ENCODE measurements around the gene TTI1. TPM values are rescaled to one million over a fixed set of nuclear protein-coding genes. Genes with fewer than 3 reads are reported as not detected.

Gene TTI1
- total and polyA plus RNA-seq, 2 experiments from 2014 or later = 17.8 to 56.4 TPM

DNA sequence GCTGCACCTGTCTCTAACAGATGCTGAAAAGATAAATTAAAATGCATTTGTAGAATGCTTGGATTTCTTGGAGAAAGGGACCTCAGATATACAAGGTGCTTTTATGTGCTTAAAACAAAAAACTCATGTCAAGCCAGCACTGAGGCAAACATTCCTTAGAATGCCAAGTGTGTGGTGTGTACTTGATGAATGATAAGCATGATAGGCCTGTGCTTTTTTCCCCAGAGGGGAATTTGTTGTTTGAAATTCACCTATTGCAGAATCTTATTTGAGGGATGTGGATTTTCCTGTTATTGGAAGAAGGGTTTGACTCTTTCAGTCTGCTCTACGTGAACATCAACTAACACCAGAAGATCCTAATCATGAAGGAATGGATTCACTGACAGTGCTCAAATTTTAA is 28.8 kb downstream of the TTI1 start (continued):
- TF ChIP-seq, protein P1, sequence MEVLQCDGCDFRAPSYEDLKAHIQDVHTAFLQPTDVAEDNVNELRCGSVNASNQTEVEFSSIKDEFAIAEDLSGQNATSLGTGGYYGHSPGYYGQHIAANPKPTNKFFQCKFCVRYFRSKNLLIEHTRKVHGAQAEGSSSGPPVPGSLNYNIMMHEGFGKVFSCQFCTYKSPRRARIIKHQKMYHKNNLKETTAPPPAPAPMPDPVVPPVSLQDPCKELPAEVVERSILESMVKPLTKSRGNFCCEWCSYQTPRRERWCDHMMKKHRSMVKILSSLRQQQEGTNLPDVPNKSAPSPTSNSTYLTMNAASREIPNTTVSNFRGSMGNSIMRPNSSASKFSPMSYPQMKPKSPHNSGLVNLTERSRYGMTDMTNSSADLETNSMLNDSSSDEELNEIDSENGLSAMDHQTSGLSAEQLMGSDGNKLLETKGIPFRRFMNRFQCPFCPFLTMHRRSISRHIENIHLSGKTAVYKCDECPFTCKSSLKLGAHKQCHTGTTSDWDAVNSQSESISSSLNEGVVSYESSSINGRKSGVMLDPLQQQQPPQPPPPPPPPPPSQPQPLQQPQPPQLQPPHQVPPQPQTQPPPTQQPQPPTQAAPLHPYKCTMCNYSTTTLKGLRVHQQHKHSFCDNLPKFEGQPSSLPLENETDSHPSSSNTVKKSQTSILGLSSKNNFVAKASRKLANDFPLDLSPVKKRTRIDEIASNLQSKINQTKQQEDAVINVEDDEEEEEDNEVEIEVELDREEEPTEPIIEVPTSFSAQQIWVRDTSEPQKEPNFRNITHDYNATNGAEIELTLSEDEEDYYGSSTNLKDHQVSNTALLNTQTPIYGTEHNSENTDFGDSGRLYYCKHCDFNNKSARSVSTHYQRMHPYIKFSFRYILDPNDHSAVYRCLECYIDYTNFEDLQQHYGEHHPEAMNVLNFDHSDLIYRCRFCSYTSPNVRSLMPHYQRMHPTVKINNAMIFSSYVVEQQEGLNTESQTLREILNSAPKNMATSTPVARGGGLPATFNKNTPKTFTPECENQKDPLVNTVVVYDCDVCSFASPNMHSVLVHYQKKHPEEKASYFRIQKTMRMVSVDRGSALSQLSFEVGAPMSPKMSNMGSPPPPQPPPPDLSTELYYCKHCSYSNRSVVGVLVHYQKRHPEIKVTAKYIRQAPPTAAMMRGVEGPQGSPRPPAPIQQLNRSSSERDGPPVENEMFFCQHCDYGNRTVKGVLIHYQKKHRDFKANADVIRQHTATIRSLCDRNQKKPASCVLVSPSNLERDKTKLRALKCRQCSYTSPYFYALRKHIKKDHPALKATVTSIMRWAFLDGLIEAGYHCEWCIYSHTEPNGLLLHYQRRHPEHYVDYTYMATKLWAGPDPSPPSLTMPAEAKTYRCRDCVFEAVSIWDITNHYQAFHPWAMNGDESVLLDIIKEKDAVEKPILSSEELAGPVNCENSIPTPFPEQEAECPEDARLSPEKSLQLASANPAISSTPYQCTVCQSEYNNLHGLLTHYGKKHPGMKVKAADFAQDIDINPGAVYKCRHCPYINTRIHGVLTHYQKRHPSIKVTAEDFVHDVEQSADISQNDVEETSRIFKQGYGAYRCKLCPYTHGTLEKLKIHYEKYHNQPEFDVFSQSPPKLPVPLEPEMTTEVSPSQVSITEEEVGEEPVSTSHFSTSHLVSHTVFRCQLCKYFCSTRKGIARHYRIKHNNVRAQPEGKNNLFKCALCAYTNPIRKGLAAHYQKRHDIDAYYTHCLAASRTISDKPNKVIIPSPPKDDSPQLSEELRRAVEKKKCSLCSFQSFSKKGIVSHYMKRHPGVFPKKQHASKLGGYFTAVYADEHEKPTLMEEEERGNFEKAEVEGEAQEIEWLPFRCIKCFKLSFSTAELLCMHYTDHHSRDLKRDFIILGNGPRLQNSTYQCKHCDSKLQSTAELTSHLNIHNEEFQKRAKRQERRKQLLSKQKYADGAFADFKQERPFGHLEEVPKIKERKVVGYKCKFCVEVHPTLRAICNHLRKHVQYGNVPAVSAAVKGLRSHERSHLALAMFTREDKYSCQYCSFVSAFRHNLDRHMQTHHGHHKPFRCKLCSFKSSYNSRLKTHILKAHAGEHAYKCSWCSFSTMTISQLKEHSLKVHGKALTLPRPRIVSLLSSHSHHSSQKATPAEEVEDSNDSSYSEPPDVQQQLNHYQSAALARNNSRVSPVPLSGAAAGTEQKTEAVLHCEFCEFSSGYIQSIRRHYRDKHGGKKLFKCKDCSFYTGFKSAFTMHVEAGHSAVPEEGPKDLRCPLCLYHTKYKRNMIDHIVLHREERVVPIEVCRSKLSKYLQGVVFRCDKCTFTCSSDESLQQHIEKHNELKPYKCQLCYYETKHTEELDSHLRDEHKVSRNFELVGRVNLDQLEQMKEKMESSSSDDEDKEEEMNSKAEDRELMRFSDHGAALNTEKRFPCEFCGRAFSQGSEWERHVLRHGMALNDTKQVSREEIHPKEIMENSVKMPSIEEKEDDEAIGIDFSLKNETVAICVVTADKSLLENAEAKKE (CRISPR knock-in tag; IDR thresholded peaks at IDR 0.05) = no peak
- TF ChIP-seq POLR2AphosphoS5 (IDR thresholded peaks at IDR 0.05; ENCODE audit: low read depth) (no peak), CREB1 (CRISPR knock-in tag; IDR thresholded peaks at IDR 0.05; ENCODE audit: low read depth) (no peak)

DNA sequence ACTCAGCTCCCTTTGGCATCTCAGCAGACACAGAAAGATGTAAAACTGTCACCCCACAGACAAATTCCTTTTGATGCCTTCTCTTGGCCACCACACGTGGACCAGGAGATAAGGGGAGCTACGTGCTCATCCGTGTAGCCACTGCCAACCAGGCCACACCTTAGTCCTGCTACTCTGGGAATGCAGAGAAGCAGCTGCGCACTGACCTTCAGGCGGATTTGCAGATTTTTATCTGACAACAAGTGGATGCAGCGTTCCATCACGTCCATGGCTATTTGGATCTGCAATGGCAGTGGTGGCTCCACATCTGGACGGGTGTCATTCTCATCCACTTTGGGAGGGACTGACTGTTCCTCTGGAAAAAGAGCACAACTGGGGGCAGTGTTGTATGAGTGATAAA is 30.8 kb downstream of the TTI1 start:
- Mint-ChIP-seq H3K4me1 (no peaks in the 10 kb centered on the region), H3K27ac (no peak overlapping the region), H3K4me3 (no peak overlapping the region), H3K9me3 (no peaks in the 10 kb centered on the region), H3K36me3 (ENCODE audit: low read depth) (peaks cover 46% of the 10 kb centered on the region), H3K27me3 (ENCODE audit: insufficient read depth, low read depth, poor library complexity) (peaks cover 3% of the 10 kb centered on the region)
- no peaks in the 10 kb centered on the region for H3F3A ChIP-seq (replicated peaks; ENCODE audit: low read depth)
- H3K4me3 ChIP-seq = no peak overlapping the region
- DNase-seq (ENCODE audit: low spot score) (no peak), ATAC-seq (no peak)
- H3K36me3 ChIP-seq (ENCODE audit: insufficient read depth) = peaks cover 47% of the 10 kb centered on the region
- no peak overlapping the region for H2AFZ ChIP-seq
- H3K4me1 ChIP-seq (ENCODE audit: insufficient read depth) = no peaks in the 10 kb centered on the region
- no peaks in the 10 kb centered on the region for H3K9me2 ChIP-seq (ENCODE audit: insufficient read depth)
- H3K27me3 ChIP-seq (ENCODE audit: insufficient read depth) = no peaks in the 10 kb centered on the region
- H4K20me1 ChIP-seq (replicated peaks; ENCODE audit: insufficient read depth) = peaks cover 21% of the 10 kb centered on the region
- no peak overlapping the region for H3K27ac ChIP-seq (ENCODE audit: low read depth)
- H3K79me2 ChIP-seq (replicated peaks; ENCODE audit: insufficient read depth) = peaks cover 6% of the 10 kb centered on the region
- no peak overlapping the region for H3K4me2 ChIP-seq
- TF ChIP-seq POLR2AphosphoS5 (IDR thresholded peaks at IDR 0.05; ENCODE audit: low read depth) (no peak), NANOG (IDR thresholded peaks at IDR 0.05; ENCODE audit: borderline replicate concordance) (no peak), JUNB (IDR thresholded peaks at IDR 0.05; ENCODE audit: unreplicated experiment) (no peak)
- TF ChIP-seq, protein P1 (CRISPR knock-in tag; IDR thresholded peaks at IDR 0.05) = no peak
- TF ChIP-seq, protein P2, sequence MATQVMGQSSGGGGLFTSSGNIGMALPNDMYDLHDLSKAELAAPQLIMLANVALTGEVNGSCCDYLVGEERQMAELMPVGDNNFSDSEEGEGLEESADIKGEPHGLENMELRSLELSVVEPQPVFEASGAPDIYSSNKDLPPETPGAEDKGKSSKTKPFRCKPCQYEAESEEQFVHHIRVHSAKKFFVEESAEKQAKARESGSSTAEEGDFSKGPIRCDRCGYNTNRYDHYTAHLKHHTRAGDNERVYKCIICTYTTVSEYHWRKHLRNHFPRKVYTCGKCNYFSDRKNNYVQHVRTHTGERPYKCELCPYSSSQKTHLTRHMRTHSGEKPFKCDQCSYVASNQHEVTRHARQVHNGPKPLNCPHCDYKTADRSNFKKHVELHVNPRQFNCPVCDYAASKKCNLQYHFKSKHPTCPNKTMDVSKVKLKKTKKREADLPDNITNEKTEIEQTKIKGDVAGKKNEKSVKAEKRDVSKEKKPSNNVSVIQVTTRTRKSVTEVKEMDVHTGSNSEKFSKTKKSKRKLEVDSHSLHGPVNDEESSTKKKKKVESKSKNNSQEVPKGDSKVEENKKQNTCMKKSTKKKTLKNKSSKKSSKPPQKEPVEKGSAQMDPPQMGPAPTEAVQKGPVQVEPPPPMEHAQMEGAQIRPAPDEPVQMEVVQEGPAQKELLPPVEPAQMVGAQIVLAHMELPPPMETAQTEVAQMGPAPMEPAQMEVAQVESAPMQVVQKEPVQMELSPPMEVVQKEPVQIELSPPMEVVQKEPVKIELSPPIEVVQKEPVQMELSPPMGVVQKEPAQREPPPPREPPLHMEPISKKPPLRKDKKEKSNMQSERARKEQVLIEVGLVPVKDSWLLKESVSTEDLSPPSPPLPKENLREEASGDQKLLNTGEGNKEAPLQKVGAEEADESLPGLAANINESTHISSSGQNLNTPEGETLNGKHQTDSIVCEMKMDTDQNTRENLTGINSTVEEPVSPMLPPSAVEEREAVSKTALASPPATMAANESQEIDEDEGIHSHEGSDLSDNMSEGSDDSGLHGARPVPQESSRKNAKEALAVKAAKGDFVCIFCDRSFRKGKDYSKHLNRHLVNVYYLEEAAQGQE (IDR thresholded peaks at IDR 0.05; ENCODE audit: unreplicated experiment) = no peak
